ENCODE measurements around the gene QRICH2.
"Not testable (repeated sequence)": the region's sequence is repeated elsewhere in the genome, so short reads cannot be mapped to it uniquely, and the experiment has no call there.

QRICH2 gene

DNA sequence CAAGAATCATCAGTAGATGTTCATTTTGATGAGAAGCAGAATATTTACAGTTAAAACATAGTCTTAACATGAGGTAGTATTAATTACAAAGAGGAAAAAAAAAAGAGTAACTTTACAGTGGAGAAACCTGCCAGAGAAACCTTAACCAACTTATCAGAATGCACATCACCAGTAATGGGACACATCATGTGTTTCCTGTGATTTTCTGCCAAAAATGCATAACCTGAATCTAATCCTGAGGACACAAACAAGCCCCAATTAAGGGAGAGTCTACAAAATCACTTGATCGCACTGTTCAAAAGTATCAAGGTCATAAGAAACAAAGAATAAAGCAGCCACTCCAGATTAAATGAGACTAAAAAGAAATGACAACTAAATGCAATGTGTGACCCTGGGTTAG is 18.2 kb upstream of the QRICH2 start:
- no peak for DNase-seq (ENCODE audit: low read depth)

DNA sequence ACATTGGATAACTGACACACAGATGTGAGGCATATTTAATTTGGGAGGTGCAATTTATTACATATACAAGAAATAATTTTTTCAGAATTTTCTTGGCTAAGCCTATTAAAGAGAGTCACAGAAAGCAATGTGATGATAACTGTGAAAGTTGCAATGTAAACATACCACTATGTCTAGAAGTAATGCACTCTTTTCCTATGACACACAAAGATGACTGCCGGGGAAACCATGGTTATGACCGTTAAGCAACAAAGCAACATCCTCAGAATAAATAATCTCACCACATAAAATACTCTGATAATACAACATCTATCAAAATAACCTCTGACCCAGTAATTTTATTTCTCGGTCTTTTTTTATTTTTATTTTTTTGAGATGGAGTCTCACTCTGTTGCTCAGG is 10.5 kb upstream of the QRICH2 start:
- no peak for DNase-seq (ENCODE audit: low read depth)

DNA sequence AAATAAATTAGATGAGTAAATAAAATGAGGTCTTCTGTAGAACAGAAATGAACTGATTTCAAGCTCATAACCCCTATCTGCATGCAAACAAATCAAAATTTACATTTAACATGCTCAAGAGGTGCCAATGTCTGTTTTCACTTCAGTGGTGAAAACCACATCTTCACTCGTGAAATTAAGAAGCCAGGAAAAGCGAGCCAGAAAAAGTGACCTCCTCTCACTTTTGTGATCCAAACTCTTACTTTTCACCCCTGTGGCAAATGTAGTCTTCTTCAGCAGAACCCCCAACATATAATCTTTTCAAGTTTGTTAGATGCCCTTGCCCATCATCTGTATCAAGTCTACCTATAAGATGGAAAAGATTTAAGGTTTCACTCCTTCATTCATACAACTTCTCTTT is 9.5 kb upstream of the QRICH2 start:
- no peak for DNase-seq (ENCODE audit: low read depth)

DNA sequence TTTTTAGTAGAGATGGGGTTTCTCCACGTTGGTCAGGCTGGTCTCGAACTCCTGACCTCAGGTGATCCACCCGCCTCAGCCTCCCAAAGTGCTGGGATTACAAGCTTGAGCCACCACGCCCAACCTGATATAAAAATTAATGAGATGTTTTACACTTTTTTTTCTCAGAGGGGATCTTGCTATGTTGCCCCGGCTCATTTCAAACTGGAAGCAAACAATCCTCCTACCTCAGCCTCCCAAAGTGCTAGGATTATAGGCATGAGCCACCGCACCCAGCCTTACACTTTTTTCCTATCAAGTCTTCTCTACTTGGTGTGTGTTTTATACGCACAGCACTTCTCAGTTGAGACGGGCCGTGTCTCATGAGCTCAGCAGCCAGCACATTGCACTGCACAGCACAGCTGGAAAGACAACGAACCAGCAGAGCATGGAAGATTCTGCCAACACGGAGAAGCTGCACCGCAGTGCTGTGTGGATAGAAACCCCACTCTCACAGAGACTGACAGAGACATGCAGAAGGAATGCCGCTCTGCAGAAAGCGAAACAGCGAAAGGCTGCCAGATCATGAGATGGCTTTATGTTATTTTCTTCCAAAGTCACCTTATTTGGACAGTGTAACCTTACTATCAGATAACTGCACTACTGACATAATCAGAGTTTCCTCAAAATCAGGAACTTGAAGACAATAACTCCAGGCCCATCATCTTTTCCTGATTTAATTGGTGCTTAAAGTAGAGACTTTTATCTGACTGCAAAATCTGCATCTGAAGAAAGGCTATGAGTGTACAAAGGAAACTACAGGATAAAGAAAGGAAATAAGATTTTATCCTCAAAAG is 6.5 kb upstream of the QRICH2 start:
- no peak for DNase-seq (ENCODE audit: low read depth)

DNA sequence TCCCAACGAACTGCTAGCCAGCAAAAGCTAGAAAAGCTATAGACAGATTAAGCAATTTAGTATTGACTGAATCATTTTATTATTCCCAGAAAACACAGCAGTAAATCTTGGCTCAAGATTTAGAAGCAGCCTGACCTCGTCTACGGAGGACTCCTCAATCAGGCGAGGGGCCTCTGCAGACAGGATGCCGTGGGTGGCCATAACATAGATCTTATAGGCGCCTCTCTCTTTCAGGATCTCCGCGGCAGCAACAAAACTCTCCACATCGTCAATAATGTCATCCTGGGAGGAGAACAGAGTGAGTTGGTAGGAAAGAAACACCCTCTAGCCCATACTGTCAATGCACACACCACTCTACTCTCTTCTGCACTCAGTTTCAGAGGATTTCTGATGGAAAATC is 4.7 kb upstream of the QRICH2 start:
- no peak for DNase-seq (ENCODE audit: low read depth)

DNA sequence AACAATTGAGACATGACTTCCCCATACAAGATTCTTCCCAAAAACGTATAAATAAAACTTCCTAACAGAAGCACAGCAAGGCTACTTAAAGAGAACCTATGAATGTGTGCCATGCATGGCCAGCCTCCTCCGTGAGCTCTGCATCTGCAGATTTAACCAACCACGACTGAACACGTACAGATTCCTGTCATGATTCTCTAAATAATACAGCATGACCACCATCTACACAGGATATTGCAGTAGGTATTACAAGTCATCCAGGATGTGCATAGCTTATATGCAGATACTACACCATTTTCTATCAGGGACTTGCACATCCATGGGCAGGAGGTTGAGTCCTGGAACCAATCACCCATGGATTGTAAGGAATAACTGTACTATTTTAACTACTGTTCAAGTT is 1.4 kb upstream of the QRICH2 start:
- DNase-seq (ENCODE audit: low read depth), result no peak

DNA sequence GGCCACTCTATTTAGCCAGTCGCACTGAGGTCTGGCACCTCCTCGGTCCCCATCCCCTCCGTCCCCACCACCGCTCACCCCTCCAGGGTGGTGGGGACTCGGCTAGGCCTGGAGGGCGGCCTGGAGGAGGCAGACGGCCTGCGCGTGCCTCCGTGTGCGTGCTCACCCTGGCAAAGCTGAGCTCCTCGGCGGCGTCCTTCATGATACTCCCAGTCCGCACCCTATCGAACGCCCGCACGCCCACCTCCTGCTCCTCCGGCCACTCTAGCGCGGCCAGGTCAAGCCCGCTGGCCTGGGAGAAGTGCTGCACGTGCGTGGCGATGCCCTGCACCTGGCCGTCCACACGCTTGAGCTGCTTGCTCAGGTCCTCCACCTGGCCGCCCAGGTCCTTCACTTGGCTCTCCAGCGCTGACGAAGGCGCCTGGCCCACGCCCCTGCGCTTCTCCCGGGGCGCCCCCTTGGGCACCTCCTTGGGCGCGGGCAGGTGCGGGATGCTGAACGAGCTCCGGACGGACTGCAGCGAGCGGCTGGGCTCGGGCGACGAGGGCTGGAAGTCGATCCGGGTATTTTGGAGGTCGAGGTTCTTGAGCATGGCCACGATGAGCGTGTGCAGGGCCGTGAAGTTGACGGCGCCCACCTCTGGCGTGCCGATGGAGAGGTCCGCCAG is 644 bp downstream of the QRICH2 start:
- DNase-seq (ENCODE audit: low read depth), result no peak

DNA sequence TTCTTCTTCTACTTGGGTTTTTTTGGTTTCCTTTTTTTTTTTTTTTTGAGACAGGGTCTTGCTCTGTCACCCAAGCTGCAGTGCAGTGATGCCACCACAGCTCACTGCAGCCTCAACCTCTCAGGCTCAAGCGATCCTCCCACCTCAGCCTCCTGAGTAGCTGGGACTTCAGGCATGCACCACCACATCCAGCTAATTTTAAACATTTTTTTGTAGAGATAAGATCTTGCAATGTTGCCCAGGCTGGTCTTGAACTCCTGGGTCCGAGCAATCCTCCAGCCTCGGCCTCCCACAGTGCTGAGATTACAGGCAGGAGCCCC is 3.0 kb downstream of the QRICH2 start:
- not testable (repeated sequence) for DNase-seq (ENCODE audit: low read depth)

DNA sequence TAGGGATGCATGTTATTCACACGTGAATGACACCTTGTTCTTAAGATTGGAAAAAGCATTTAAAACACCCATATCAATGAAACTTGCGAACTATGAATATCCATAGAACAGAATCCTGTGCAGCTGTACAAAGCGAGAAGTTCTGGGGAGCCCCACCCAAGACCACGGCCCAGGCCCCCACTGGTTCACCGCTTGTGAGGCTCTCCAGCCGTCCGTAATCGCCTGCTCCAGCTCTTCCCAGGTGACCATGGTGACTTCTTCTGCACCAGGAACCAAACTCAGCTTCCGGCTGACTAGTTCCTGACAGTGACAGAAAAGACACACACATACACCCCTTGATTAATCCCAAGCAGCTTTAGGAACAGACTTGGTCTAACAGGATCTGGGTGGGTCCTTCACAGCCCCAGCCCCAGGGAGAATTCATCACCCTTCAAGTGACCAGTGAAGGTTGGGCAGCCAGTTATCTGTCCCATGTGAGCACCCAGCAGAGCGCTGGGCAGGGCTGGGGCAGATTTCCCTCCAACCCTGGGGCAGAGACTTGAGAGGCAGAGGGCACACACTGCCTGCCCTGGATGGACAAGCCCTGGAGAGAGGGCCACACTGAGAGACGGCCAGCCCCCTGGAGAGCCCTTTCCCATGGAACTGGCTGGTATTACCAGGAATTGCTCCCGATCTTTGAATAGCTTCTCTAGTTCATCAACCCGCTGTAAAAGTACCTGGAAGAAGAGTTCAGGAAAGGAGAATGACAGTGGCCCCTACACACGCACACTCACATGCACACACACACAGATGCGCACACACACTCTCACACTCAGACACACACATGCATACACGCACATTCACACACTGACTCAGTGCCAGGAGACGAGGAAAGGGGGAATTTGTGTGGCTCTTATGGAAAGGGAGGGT is 3.6 kb downstream of the QRICH2 start:
- DNase-seq (ENCODE audit: low read depth), result no peak

DNA sequence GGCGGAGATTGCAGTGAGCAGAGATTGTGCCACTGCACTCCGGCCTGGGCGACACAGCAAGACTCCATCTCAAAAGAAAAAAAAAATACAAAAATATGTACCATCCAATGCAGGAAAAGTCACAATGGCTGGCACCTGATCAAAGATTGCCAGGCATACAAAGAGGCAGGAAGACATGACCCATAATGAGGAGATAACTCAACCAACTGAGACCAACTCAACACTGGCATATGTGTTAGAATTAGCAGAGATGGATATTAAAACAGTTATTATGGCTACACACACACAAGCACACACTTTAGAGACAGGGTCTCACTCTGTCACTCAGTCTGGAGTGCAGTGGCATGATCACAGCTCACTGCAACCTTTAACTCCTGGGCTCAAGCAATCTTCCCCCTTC is 10.6 kb downstream of the QRICH2 start:
- DNase-seq (ENCODE audit: low read depth), result no peak

DNA sequence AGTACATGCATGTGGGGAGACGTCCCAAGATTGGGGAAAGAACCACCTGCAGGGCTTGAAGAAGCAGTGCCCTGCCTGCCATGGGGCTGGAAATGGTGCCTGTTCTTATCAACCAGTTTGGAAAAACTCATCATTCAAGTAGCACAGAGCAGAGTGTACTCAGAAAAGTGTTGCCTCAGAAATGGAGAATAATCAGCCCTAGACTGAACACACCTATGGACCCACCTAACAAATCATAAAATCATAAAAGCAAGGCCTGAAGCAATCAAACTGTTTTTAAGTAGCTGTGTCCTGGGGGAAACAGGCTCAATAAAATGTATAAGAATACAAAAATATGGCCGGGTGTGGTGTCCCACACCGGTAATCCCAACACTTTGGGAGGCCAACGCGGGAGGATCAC is 11.2 kb downstream of the QRICH2 start:
- no peak for DNase-seq (ENCODE audit: low read depth)

DNA sequence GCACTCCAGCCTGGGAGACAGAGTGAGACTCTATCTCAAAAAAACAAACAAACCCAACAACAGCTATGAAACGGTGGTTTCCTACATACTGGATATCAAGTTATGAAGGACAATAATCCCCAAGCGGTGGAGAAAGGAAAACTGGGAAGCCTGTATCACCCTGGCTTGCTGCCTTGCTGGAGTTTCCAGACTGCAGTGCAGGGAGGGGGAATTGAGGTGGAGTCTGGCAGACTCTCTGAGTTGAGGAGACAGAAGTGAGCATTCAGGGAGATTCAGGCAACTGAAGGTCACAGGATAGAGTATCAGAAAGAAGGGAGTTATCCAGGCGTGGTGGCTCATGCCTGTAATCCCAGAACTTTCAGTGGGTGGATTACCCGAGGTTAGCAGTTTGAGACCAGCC is 11.9 kb downstream of the QRICH2 start:
- no peak for DNase-seq (ENCODE audit: low read depth)

DNA sequence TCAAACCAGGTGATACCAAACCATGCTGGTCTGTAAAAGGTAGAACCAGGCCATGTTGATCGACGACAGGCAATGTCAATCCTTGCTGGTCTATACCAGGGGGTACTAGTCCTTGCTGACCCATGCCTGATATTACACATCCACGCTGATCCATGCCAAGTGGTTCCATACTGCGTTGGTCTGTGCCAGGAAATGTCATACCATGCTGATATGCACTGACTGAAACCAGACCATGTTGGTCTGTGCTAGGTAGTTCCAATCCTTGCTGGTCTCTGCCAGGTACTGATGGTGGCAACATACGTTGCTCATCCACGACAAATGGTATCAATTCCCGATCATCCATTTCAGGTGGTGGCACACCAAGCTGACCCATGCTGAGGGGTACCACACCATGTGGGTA is 15.0 kb downstream of the QRICH2 start:
- no peak for DNase-seq (ENCODE audit: low read depth)

DNA sequence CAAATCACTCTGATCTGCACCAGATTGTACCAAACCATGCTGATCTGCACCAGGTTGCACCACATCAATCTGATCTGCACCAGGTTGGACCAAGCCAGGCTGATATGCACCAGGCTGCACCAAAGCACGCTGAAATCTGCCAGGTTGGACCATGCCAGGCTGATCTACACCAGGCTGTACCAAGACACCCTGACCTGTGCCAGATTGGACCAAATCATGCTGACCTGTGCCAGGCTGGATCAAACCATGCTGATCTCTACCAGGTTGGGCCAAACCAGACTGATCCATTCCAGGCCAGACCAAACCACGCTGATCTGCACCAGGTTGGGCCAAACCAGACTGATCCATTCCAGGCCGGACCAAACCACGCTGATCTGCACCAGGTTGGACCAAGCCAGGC is 15.5 kb downstream of the QRICH2 start:
- DNase-seq (ENCODE audit: low read depth), result no peak

DNA sequence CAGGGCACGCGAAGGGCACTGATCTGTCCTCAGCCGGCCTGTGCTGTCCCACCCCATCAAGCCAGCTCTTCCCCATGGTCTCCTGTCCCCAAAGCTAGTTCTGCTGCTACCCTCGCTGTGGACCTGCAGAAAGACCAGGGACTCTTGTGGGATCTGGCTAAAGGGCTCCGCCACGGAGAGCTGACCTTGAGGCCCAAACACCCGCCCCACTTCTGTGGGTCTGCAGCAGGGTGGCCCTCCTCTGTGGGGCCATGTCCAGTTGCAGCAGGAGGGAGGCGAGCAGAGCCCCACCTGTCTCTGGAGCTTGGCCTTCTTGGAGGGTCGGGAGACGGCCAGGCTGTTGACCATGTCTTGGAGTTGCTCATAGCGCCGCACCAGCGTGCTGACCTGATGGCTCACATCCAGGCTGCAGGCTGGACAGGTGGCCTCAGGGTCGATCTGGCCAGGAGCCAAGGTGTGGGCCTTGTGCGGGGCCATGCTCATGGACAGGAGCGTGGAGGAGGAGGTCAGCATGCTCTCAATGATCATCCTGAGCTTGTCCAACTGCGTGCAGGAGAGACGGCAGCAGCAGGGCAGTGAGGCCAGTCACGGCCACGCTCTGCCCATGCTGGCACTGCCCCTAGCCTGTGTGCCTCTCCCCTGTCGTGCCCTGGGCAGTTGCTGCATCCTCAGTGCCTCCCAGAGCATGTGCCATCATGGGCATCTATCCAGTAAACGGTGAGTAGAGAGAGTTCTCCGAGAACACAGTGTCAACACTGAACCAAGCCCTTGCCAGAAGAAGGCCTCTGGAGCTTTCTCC is 26.3 kb downstream of the QRICH2 start:
- DNase-seq (ENCODE audit: low read depth), result no peak

DNA sequence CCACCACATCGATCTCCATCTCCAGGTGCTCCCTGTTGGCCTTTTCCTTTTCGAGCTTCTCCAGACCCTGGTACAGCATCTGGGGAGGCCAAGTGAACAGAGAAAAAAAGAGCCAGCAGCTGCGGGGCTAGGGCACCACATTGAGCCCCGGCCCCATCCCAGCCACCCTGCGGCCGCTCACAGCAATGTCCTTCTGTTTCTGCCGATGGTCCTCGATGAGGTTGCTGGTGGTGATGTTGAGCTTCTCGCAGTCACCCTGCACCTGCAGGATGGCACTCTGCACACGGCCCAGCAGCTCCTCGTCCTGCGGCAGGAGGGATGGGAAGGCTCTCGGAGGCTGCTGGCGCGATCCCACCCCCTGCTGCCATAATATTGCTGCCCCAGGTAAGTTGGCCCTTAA is 27.4 kb downstream of the QRICH2 start:
- DNase-seq (ENCODE audit: low read depth), result no peak

DNA sequence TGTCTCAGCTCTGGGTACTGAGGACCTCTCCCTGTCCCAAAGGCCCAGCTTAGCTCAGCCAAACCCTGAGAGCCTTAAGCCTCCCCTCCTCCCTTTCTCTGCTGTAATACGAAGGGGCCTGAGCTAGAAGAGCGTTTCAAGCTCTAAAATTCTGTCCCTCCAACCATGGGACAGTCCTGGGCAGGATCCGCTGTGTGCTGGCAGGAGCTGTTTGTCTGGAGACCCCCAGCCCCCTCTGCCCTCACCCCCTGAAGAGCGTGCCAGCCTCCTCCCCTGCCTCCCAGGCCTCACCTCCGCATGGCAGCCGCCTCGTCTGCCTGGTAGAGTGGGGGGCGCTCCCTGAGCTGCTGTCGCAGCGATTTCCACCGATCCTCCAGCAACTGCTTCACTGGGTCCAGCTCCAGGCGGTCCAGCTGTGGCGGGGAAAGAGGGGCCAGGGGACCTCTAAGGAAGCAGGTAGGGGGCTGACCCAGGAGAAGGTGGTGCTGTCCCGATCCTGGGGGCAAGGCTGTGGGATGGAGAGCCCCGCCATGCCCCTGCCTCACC is 28.3 kb downstream of the QRICH2 start:
- DNase-seq (ENCODE audit: low read depth), result no peak

DNA sequence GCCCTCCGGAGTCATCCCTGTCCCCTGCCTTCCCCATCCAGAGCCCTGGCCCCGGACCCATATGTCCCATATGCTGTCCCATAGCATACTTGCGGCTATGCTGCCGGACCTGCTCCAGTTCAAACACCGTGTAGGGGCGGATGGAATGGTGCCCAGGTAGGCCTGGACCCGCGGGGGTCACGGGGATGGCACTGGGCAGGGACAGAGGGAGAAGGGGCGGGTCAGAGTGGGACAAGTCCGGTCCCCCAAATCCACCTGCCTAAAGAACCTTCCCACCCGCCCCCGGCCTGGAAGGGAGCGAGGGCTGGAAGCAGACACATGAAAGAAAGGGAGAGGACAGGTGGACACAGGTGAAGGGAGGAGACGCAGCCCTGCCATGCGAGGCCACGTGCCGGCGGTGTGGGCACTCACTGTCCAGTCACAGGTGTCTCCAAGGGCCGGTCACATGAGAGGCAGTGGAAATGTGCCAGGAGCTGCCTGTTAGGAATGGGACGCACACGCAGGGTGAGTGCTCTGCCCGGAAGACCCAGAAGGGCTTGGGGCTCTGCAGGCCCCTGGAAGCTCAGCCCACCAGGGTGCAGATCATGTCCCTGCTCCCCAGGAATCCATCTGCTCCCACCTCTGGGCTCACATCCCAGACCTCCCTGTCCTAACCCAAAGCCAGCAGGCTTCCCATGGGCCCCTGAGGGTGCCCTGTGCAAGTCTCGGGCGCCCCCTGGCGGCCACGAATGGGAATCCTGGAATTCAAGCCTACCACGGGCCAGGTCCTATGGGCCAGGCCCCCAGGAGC is 28.9 kb downstream of the QRICH2 start:
- peak; percentile 47 for DNase-seq (ENCODE audit: low read depth)

DNA sequence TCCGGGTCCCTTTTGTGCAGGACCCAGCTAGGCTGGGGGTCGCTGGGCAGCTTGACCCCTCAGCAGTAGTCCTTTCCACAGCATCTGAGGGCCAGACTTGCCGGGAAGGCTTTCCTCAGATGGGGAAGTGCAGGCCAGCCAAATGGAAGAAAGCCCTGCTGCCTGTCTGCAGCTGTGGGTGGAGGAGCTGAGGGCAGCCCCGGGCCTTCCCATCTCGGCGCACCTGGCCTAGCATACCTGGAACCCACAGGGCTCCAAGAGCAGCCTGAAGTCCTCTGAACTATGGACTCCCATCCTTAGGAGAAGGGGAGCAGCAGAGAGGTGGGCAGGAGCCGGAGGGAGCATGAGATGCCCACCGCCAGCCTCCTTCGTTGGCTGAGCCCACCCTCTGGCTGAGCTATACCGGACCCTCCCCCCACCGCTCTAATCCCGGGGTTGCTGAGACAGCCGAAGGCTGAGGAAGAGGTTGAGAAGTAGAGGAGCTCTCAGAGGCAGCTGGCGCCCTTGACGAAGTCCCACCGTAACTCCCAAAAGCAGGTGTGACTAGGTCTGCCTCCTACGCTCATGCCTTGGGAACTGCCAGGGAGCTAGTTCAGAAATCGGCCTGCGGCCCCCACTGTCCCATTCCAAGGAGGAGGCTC is 29.7 kb downstream of the QRICH2 start:
- no peak for DNase-seq (ENCODE audit: low read depth)

Measured in GM04504 (cell line).